Right renal pelvis (tissue), 4 donors: ENCODE measurements around the gene MS4A10. TPM values are rescaled to one million over a fixed set of nuclear protein-coding genes. Genes with fewer than 3 reads are reported as not detected.
"Not testable (repeated sequence)": the region's sequence is repeated elsewhere in the genome, so short reads cannot be mapped to it uniquely, and the experiment has no call there.

Source experiments
- DNase-seq, 4 donors: peaks; one replicate each; pipeline ENCODE4 v3.0.0-alpha.2; 2013; ENCODE audit warnings: low read depth in 4 of 4, low spot score in 3 of 4, missing footprints in 1 of 4
- polyA plus RNA-seq, 4 donors: library from polyadenylated mRNA; unstranded; fragments of 120-200 nt; gene quantifications; one replicate each; pipeline ENCODE4 v1.2.1, GENCODE V29; 2013; ENCODE audit not compliant: insufficient read length in 4 of 4

Gene MS4A10
- polyA plus RNA-seq, 4 donors, result 0.09 to 0.30 (median 0.14) TPM

DNA sequence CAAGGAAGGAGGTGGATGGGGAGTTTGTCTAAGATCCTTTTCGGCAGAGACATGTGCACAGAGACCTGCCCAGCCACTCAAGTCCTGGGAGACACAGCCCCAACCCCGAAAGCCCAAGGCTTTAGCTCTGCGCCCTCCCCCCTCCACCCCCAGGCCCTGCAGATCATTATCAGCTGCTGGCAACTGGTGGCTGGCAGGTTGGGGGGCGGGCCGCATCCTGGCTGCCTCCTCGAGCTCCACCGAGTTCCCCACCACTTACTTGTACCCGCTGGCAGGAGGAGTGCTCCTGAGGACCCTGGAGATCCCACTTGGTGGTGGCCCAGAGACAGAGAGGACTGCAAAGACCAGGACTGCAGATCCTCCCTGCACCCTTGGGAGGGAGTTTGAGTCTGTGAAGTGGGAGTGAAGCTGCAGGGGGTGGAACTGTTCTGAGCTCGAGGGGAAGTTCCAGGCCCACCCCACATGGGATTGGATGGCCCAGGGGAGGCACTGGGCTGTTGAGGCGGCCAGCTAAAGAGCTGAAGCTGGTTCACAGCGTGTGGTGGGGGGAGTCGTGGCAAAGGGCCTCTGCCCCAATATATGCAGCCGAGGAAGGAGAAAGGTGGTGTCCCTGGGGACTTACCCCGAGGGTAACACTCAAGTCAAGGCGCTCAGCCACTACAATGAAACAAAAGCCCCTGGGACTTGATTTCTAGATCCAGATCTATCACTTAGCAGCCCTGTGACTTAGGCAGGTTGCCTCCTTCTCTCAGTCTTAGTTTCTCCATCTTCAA lies 36.9 kb downstream of the MS4A10 start:
- no peak for DNase-seq

DNA sequence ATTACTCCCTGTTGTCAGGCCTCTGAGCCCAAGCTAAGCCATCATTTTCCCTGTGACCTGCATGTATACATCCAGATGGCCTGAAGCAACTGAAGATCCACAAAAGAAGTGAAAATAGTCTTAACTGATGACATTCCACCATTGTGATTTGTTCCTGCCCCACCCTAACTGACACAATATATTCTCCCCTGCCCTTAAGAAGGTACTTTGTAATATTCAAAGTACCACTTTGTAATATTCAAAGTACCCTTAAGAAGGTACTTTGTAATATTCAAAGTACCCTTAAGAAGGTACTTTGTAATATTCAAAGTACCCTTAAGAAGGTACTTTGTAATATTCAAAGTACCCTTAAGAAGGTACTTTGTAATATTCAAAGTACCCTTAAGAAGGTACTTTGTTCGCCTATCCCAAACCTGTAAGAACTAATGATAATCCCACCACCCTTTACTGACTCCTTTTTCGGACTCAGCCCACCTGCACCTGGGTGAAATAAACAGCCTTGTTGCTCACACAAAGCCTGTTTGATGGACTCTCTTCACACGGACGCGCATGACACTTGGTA lies 38.7 kb downstream of the MS4A10 start:
- DNase-seq, result not testable (repeated sequence)

DNA sequence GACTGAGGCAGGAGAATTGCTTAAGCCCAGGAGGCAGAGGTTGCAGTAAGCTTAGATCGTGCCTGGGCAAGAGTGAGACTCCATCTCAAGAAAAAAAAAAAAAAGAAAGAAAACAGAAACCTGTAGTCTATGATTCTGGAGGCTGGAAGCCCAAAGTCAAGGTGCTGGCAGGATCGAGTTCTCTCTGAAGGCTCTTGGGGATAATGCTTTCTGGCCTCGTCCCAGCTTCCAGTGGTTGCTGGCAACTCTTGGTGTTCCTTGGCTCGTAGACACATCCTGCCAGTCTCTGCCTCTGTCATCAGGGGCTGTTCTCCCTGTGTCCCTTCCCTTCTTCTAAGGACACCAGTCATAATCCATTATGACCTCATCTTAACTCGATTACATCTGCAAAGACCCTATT lies 40.0 kb downstream of the MS4A10 start:
- no peak for DNase-seq

DNA sequence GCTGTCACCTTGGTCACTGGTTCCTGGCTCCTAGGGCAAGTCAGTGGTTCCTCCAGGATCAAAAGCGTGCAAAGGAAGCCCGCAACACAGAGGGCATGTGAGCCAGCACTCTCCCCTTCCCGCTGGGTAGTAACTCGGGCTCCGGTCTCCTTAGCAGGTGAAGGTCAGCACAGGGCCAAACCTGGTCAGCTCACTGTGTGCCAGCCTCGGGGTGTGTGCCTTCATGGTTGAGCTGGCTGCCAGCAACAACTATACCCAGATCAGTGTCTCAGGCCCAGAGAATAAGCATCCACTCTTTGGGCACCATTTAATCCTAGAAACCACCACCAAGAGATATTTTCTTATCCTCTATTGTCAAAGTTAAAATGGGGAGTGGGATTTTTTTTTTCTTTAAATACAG lies 40.7 kb downstream of the MS4A10 start:
- DNase-seq, result no peak

DNA sequence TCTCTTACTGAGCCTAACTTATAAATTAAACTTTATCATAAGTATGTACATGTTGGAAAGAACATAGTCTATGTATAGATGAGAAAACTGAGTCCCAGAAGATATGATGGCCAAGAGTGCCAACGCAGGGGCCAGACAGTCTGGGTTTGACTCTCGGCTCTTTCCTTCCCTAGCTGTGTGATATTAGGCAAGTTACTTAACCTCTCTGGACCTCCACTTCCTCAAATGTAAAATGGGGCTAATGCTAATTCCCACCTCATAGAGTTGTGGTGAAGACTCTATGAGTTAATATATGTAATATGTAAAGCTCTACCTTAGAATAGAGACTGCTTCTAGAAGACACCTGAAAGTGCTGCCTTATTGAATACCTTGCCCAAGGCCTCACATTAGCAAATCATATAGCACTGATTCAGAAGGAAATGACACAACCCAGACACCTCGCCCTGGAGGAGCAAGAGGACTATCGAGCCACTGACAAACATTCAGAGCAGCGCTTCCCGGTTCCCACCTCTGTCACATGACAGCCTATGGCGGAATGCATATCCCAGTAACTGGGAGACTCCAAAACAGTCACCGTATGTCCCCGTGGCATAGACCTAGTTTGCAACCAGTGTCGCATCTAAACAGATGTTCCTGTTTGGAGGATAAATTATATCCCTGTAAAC lies 45.5 kb downstream of the MS4A10 start:
- no peak for DNase-seq

DNA sequence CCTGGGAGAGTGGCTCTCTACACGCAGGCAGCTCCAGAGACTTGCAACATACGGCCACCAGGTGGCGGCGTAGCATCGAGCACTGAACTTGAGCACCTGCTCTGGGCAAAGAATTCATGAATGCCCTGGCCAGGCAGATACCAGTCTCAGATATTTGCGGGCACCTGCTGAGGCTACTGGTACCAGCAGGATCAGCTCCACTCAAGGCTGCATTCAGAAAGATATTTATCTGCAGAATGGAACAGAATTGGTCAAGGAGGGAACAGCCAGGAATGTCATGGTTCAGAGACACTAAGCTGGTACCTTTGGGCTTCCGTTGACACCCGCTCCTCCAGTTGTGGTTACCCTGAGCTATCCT lies 46.0 kb downstream of the MS4A10 start:
- peak; percentile 48 to 69 (median 63) for DNase-seq

DNA sequence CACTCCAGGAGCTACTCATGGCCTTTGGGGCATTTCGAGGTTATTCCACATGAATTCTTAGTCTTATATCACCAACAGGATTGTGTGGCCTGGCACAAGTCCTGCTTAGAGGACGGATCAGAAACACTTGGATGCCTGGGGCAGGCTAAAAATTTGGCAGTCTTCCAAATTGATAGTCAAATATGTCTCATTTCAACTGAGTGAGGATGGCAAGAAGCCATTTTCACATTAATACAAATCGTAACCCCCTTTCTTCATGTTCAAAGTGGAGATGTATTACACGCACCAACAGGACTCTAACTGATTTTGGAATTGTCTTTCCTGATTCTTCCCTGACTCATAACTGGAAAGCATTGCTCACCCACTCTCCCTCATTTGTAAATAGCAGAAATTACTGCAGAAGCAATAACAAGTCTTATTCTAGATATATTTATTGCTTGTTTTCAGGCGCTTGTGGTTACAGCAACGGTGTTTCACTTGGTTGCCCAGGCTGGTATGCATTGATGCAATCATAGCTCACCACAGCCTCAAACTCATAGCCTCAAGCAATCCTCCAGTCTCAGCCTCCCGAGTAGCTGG lies 46.5 kb downstream of the MS4A10 start:
- DNase-seq, result no peak

DNA sequence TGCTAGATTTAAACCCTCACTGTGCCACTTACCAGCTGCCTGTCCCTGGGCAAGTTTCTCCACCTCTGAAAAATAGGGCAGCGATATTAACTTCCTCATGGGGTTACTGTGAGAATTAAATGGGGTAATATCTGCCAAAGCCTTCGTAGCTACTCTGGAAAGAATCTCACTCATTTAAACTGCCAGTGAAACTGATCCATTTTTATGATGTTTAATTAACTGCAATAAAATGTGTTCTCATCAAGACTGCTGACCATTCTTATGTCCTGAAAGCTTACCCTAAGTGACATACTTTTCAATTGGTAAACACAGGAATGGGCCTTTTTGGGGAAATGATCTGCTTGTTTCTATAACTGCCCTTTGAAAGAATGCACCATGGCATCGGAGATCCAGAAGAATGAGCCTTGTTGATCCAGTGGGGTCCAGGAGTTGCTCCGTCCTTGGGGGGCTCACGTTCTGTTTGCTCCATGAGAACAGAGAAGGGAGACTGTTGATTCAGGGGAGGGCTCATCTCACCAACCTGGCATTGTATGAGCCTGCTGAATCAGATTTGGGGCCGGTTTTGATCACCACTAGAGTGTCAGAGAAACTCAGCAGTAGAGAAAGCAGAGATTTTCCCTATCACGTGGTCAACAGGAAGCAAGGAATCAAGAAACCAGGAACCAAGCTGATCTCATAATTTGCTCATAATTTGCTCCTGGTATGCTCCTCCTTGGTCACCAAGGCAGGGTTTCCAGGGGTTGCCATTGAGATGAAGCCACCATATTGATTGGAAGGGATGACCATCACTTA lies 49.8 kb downstream of the MS4A10 start:
- DNase-seq, result no peak

DNA sequence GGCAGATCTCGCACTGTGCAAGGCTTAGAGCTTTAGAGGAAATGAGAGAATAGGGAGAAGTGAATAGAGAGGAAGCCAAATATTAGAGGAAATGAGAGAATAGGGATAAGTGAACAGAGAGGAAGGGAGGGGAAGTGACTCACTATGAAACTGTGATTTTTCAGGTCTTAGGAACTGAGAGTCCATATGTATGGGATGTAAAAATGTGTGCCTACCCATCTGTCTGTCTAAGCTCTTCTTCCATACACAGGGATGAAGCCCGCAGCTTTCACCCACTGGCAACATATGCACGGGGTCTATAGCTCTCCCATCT lies 50.4 kb downstream of the MS4A10 start:
- DNase-seq, result no peak

DNA sequence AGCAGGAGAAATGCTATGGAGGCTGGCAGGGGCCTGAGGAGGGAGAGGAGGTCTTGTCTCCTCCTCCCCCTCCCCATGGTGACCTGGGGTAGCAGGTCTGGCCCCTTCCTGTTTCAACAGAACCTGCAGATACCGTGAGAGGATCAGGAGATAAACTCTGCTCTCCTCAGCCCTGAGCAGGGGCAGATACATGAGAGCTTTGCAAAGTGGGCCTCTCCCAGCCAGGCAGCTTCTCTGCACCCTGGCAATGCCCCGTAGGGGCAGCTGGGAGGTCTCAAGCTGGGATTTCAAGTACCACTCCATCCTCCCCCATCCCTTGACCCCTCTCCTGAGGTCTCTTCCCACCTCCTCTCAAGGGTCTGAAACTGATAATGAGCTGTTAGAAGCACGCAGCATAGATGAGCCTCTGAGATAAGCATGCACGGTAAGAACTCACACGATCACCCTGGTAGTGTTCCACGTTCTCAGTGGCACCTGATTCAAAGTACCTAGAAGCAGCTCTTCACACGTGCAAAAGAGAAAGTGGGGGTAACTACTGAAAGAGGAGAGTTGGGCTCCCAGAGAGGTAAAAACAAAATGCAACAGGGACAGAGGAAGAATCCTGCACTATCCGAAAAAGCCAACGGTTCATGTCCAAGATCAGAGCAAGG lies 51.9 kb downstream of the MS4A10 start:
- DNase-seq, result no peak

DNA sequence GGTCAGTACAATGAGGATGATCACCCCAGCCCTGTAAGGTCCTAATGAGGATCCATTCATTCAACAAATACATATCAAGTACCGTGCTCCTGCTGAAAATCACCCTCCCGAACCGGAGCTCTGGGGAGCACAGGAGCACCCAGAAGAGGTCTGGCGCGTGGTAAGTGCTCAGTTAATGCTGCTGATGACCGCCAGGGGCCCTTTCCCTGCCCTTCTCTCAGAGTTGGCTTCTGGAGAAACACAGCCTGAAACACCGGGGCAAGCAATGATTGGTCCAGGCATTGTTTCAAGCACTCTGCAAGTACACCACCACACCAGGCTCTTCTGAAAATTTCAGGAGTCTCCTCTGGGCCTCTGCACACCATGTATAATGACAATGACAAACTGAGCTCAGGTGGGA lies 53.0 kb downstream of the MS4A10 start:
- DNase-seq, result no peak

DNA sequence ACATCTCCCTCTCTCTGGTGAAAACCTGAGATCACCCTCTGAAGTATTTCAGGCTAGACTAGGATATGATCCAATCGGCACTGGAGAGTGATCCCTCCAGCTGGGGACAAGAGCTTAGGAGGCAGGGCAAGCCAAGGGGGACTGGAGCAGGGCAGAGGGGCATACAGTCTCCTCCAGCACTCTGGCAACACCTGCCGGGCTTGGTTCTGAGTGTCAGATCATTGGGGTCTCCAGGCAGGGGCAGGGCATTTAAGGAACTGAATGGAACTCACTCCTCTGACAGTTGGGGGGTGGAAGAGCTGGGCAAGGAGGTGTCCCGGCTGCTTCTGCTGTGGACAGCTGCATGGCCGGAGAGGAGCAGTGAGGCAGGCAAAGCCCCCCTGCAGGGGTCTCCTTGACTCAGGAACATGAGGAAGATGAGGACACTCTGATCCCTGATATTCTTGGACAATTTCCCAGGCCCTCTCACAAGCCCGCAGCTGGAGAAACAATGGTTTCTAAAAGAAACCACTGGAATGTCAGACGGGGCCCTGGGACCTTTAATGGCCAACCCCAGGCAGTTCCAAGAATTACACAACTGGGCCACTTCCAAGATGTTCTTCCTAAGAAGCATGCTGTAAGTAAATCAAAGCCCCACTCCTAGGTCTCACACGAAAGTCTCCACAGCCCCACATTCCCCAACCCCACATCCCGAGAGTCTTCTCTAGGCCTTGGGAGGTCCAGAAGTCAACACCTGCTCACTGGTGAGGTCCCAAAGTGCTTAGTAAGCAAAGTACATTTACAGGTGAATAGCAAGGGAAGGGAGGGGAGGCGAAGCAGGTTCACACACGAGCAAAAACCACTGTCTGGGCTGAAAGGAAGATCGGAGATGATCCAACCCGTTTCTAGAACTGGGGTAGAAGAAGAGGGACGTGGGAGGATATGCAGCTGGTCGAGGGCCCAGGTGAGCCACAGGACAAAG lies 55.6 kb downstream of the MS4A10 start:
- DNase-seq, result peak in 3 of 4 donors; percentile 35 to 61 (median 41)

DNA sequence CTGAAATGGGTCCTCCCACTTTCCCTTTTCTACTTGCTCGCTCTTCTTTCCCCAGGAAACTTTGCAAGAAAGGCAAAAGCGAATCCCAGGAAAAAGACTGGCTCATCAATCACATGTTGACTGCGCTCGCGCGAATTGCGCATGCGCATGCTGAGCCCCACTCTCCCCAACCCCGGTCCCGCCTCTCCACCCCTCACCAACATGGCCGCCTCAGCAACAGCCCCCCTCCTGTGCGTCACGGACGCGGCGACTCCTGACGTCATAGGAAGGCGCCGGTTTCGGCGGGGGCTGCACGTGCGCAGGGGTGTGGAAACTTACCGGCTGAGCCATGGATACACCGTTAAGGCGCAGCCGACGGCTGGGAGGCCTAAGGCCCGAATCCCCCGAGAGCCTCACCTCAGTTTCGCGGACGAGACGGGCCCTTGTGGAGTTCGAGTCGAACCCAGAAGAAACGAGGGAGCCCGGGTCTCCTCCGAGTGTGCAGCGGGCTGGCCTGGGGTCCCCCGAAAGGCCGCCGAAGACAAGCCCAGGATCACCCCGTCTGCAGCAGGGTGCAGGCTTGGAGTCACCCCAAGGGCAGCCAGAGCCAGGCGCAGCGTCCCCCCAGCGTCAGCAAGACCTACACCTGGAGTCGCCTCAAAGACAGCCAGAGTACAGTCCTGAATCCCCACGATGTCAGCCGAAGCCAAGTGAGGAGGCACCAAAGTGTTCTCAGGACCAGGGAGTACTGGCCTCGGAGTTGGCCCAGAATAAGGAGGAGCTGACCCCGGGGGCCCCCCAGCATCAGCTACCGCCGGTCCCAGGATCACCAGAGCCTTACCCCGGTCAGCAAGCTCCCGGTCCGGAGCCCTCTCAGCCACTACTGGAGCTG lies 56.9 kb downstream of the MS4A10 start, which contains the start of gene CCDC86:
TSS of gene CCDC86 (plus strand) at position 317 of the 871 bp plus-strand sequence. CDS start at position 329, 12 bp downstream.
- DNase-seq, result peak; percentile 90 to 97 (median 94)

DNA sequence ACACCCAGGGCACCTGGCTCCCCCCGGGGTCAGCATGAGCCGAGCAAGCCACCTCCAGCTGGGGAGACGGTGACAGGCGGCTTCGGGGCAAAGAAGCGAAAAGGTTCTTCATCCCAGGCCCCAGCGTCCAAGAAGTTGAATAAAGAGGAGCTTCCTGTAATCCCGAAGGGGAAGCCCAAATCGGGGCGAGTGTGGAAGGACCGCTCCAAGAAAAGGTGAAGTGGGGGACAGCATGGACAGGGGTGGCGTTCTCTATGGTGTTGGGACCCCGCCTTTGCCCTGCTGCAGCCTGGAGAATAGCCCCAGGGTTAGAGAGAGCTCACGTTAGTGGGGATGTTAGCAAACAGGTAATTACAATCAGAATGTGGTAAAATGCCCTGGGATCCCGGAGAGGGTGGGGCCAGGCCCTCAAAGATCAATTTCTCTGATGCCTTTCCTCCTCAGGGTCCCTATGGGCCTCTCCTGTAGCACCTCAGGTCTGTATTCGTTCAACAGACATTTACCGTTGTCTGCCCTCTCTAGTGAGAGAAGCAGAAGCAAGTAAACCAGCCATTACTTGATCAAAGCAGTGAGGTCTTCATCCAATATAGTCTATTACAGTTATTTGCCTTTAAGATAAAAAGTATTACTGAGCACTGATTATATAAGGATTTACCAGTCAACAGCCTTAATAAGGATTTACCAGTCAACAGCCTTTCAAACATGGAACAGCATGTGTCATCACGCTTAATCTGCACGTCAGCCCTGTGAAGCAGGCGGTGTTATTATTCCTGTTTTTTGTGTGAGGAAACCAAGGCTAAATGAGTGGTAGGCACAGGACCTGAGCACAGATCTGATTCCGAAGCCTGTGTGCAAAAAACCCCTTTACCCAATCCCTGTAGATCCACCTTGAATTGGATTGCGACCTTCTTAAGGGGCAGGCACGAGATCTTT lies 57.8 kb downstream of the MS4A10 start:
- DNase-seq, result no peak

DNA sequence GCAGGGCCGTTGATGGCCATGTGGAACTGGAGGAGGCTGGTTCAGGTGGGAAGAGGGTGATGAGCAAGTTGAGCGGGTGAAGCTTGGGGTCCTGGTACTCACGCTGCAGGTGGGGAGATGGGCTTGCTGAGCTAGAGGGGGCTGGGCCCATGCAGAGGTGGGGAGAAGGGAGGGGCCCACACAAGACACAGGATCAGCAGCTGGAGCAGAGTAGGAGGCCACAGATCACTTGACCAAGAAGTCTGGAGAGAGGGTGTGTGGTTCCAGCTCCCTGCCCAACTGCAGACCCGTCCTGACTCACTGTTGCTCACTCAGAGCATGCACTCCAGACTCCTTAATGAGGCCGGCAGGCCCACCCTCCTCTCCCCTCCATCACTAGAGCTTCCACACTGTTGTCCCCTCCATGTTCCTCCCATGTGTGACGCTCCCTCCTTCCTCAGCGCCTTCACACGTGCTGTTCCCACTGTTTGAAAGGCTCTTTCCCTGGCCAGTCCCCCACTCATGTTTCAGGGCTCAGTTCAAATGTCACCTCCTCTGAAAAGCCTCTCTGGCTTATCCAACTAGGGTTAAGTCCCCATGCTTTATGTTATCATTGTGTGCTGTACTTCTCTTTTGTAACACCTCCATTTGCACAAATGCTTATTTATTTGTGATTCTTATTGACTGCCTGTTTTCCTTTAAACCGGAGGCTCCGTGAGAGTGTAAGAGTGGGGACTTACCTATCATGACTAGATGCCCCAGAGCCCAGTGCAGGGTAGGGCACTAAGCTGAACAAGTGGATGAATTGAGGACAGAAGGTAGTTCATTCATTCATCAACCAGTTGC lies 59.1 kb downstream of the MS4A10 start:
- DNase-seq, result no peak

DNA sequence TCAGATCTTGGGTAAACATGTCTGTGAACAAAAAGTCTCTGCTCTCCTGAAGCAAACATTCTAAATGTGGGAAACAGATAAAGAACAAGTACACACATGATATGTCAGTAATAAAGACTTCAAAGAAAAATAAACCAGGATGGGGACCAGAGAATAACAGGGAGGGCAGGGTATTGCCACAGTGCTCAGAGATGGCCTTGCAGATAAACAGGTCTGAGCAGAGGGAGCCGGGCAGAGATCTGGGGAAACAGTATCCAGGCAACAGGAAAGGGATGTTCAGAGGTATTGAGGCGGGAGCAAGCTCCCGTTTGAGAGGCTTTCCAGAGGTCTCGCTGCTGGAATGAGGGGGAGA lies 59.7 kb downstream of the MS4A10 start:
- no peak for DNase-seq
